ENCODE measurements around the gene SUSD4. TPM values are rescaled to one million over a fixed set of nuclear protein-coding genes. Genes with fewer than 3 reads are reported as not detected.

Gene SUSD4, protein sequence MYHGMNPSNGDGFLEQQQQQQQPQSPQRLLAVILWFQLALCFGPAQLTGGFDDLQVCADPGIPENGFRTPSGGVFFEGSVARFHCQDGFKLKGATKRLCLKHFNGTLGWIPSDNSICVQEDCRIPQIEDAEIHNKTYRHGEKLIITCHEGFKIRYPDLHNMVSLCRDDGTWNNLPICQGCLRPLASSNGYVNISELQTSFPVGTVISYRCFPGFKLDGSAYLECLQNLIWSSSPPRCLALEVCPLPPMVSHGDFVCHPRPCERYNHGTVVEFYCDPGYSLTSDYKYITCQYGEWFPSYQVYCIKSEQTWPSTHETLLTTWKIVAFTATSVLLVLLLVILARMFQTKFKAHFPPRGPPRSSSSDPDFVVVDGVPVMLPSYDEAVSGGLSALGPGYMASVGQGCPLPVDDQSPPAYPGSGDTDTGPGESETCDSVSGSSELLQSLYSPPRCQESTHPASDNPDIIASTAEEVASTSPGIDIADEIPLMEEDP
- 0.21 and 0.31 TPM in 2 replicates for polyA plus RNA-seq (2012; rRNA removed)
- polyA plus RNA-seq (2012; cell fraction: cytosol; rRNA removed), result 0.06 and 0.30 TPM in 2 replicates
- polyA plus RNA-seq (2012; cell fraction: nucleus; rRNA removed), result 0.39 and 1.8 TPM in 2 replicates

GRCh38 chr1:223363856-223364684 lies at the start of gene SUSD4:
Gene SUSD4 (minus strand): TSS chr1:223364176. CDS start chr1:223363425, 751 bp downstream.
- Histone ChIP-seq H3K4me3 (ENCODE audit: low read depth in 2 of 2, low read length in 1 of 2) (peak within 1 kb of the TSS; percentile 51 to 54), H3K9me2 (no peaks in the 10 kb centered on the region), H3K4me2 (peak within 1 kb of the TSS; percentile 78), H3K36me3 (replicated peaks in 1 of 2; ENCODE audit: control insufficient read depth in 1 of 2, insufficient read depth in 2 of 2, low read length in 1 of 2) (no peaks in the 10 kb centered on the region), H3F3A (replicated peaks; ENCODE audit: insufficient read depth) (no peaks in the 10 kb centered on the region), H3K79me2 (ENCODE audit: insufficient read depth) (no peaks in the 10 kb centered on the region), H3K27ac (ENCODE audit: low read depth in 2 of 2, low read length in 1 of 2) (no peak within 1 kb of the TSS), H3K9me3 (no peaks in the 10 kb centered on the region), H3K27me3 (ENCODE audit: insufficient read depth) (peaks cover 45% of the 10 kb centered on the region), H3K4me1 (ENCODE audit: control insufficient read depth in 1 of 2, insufficient read depth in 2 of 2, low read depth in 1 of 2, low read length in 1 of 2) (peaks cover 0 to 9% of the 10 kb centered on the region in 2 experiments; a peak in 1 of 4 replicates), H4K20me1 (ENCODE audit: insufficient read depth) (no peaks in the 10 kb centered on the region), H3K9ac (no peak within 1 kb of the TSS), H2AFZ (ENCODE audit: low read depth) (peak within 1 kb of the TSS; percentile 71; the same call in 1 of the 2 replicates)
- TF ChIP-seq TCF12 (IDR thresholded peaks at IDR 0.05) (no peak), POLR2AphosphoS5 (IDR thresholded peaks at IDR 0.05; ENCODE audit: low read depth, low read length) (no peak), FOSL2 (IDR thresholded peaks at IDR 0.05; ENCODE audit: borderline replicate concordance, low read depth) (no peak), YY1 (IDR thresholded peaks at IDR 0.05; ENCODE audit: low read depth) (no peak), TEAD4 (IDR thresholded peaks at IDR 0.05; ENCODE audit: borderline replicate concordance, insufficient read depth) (no peak), CHD2 (IDR thresholded peaks at IDR 0.05; ENCODE audit: low read length, partially characterized antibody) (no peak), RAD21 (IDR thresholded peaks at IDR 0.05; ENCODE audit: low read length) (no peak), ELF1 (IDR thresholded peaks at IDR 0.05) (no peak), NRF1 (IDR thresholded peaks at IDR 0.05; ENCODE audit: low read depth, low read length) (no peak), RCOR1 (IDR thresholded peaks at IDR 0.05; ENCODE audit: low read length) (no peak), PBX3 (IDR thresholded peaks at IDR 0.05) (no peak), RFX5 (IDR thresholded peaks at IDR 0.05; ENCODE audit: low read length) (no peak), MXI1 (IDR thresholded peaks at IDR 0.05; ENCODE audit: low read depth, low read length) (no peak)
- TF ChIP-seq, protein P1, sequence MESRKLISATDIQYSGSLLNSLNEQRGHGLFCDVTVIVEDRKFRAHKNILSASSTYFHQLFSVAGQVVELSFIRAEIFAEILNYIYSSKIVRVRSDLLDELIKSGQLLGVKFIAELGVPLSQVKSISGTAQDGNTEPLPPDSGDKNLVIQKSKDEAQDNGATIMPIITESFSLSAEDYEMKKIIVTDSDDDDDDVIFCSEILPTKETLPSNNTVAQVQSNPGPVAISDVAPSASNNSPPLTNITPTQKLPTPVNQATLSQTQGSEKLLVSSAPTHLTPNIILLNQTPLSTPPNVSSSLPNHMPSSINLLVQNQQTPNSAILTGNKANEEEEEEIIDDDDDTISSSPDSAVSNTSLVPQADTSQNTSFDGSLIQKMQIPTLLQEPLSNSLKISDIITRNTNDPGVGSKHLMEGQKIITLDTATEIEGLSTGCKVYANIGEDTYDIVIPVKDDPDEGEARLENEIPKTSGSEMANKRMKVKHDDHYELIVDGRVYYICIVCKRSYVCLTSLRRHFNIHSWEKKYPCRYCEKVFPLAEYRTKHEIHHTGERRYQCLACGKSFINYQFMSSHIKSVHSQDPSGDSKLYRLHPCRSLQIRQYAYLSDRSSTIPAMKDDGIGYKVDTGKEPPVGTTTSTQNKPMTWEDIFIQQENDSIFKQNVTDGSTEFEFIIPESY (IDR thresholded peaks at IDR 0.05; ENCODE audit: borderline replicate concordance, low read depth), result no peak
- TF ChIP-seq, protein P2, sequence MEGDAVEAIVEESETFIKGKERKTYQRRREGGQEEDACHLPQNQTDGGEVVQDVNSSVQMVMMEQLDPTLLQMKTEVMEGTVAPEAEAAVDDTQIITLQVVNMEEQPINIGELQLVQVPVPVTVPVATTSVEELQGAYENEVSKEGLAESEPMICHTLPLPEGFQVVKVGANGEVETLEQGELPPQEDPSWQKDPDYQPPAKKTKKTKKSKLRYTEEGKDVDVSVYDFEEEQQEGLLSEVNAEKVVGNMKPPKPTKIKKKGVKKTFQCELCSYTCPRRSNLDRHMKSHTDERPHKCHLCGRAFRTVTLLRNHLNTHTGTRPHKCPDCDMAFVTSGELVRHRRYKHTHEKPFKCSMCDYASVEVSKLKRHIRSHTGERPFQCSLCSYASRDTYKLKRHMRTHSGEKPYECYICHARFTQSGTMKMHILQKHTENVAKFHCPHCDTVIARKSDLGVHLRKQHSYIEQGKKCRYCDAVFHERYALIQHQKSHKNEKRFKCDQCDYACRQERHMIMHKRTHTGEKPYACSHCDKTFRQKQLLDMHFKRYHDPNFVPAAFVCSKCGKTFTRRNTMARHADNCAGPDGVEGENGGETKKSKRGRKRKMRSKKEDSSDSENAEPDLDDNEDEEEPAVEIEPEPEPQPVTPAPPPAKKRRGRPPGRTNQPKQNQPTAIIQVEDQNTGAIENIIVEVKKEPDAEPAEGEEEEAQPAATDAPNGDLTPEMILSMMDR (IDR thresholded peaks at IDR 0.05), result no peak
- TF ChIP-seq, protein P3, sequence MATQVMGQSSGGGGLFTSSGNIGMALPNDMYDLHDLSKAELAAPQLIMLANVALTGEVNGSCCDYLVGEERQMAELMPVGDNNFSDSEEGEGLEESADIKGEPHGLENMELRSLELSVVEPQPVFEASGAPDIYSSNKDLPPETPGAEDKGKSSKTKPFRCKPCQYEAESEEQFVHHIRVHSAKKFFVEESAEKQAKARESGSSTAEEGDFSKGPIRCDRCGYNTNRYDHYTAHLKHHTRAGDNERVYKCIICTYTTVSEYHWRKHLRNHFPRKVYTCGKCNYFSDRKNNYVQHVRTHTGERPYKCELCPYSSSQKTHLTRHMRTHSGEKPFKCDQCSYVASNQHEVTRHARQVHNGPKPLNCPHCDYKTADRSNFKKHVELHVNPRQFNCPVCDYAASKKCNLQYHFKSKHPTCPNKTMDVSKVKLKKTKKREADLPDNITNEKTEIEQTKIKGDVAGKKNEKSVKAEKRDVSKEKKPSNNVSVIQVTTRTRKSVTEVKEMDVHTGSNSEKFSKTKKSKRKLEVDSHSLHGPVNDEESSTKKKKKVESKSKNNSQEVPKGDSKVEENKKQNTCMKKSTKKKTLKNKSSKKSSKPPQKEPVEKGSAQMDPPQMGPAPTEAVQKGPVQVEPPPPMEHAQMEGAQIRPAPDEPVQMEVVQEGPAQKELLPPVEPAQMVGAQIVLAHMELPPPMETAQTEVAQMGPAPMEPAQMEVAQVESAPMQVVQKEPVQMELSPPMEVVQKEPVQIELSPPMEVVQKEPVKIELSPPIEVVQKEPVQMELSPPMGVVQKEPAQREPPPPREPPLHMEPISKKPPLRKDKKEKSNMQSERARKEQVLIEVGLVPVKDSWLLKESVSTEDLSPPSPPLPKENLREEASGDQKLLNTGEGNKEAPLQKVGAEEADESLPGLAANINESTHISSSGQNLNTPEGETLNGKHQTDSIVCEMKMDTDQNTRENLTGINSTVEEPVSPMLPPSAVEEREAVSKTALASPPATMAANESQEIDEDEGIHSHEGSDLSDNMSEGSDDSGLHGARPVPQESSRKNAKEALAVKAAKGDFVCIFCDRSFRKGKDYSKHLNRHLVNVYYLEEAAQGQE (IDR thresholded peaks at IDR 0.05; ENCODE audit: low read depth, low read length), result no peak
- TF ChIP-seq, protein P4, sequence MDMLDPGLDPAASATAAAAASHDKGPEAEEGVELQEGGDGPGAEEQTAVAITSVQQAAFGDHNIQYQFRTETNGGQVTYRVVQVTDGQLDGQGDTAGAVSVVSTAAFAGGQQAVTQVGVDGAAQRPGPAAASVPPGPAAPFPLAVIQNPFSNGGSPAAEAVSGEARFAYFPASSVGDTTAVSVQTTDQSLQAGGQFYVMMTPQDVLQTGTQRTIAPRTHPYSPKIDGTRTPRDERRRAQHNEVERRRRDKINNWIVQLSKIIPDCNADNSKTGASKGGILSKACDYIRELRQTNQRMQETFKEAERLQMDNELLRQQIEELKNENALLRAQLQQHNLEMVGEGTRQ (IDR thresholded peaks at IDR 0.05; ENCODE audit: borderline replicate concordance, low read depth, low read length), result no peak
- ChIA-PET CTCF (interaction anchor here (1.5 to 3.1 kb wide), 3 partner anchors 230 to 240 kb away, joined by 4 to 12 read pairs (median 10); no protein-coding TSS in a partner anchor), POLR2A (interaction anchor here (1.3 kb wide), 1 partner anchor 12 kb away, joined by 3 read pairs; no protein-coding TSS in a partner anchor)
- WGBS (ENCODE audit: low lambda C conversion rate), result 2% methylated on average over 32 of the region's 111 CpGs
- DNase-seq, result peak; percentile 88

Data from SK-N-SH (cell line).